GM19467 (cell line): Measurements from ENCODE around the gene RBM15.

Experiments
- ATAC-seq: cut with Tn5 transposase; IDR thresholded peaks from one replicate; pipeline ENCODE4 v1.9.1; 2021; ENCODE audit warnings: mild to moderate bottlenecking, moderate library complexity; ENCODE audit not compliant: unreplicated experiment

RBM15 gene

GRCh38 chr1:110347182-110347893 is 8.2 kb downstream of the RBM15 start:
- no peak for ATAC-seq

GRCh38 chr1:110348050-110348449 is 8.9 kb downstream of the RBM15 start:
- no peak for ATAC-seq

GRCh38 chr1:110348771-110349170 is 9.6 kb downstream of the RBM15 start:
- ATAC-seq: no peak

GRCh38 chr1:110350360-110350759 is 11.2 kb downstream of the RBM15 start:
- ATAC-seq: no peak

- no peak for ATAC-seq
Measured at GRCh38 chr1:110355321-110355720, 16.1 kb downstream of the RBM15 start.

GRCh38 chr1:110356379-110356778 is 17.2 kb downstream of the RBM15 start:
- ATAC-seq: no peak

GRCh38 chr1:110360431-110360830 is 21.3 kb downstream of the RBM15 start:
- no peak for ATAC-seq

GRCh38 chr1:110361856-110362255 is 22.7 kb downstream of the RBM15 start:
- ATAC-seq: no peak

- ATAC-seq: no peak
Measured at GRCh38 chr1:110364221-110364620, 25.0 kb downstream of the RBM15 start.

GRCh38 chr1:110370827-110371226 is 31.6 kb downstream of the RBM15 start:
- no peak for ATAC-seq

GRCh38 chr1:110375490-110375889 is 36.3 kb downstream of the RBM15 start:
- ATAC-seq: no peak

GRCh38 chr1:110380672-110381283 is 41.6 kb downstream of the RBM15 start:
- no peak for ATAC-seq

GRCh38 chr1:110383251-110383990 is 44.2 kb downstream of the RBM15 start:
- no peak for ATAC-seq

GRCh38 chr1:110384581-110385321 is 45.6 kb downstream of the RBM15 start:
- ATAC-seq: peak; percentile 61

GRCh38 chr1:110385369-110385768 is 46.2 kb downstream of the RBM15 start:
- no peak for ATAC-seq

- ATAC-seq: no peak
Measured at GRCh38 chr1:110387048-110387754, 48.0 kb downstream of the RBM15 start.

- no peak for ATAC-seq
Measured at GRCh38 chr1:110390096-110390495, 50.9 kb downstream of the RBM15 start.

- no peak for ATAC-seq
Measured at GRCh38 chr1:110390692-110391245, 51.6 kb downstream of the RBM15 start, which contains the start of gene SLC16A4. Gene SLC16A4 (minus strand): TSS chr1:110391026. CDS start chr1:110389323, 1,703 bp downstream.

GRCh38 chr1:110393286-110393685 is 54.1 kb downstream of the RBM15 start:
- ATAC-seq: no peak
